GM23248 (cell line): ENCODE measurements around the gene COL23A1. TPM values are rescaled to one million over a fixed set of nuclear protein-coding genes. Genes with fewer than 3 reads are reported as not detected.

ENCODE experiments used
- DNase-seq: peaks from one replicate; pipeline ENCODE4 v3.0.0-alpha.2; 2015
- H2AFZ ChIP-seq: fragments of 200-600 bp; sonication (generic); 2 replicates; pipeline ENCODE4 v1.6.1; 2016; ENCODE audit warnings: antibody characterized with exemption
- H3F3A ChIP-seq: fragments of 200-600 bp; sonication (generic); 2 replicates; pipeline ENCODE4 v1.6.1; 2016; ENCODE audit warnings: mild to moderate bottlenecking, antibody characterized with exemption, mixed run types; ENCODE audit not compliant: insufficient read depth
- H3K27ac ChIP-seq: fragments of 200-600 bp; sonication (generic); 2 replicates; pipeline ENCODE4 v1.5.1; 2016; ENCODE audit warnings: mild to moderate bottlenecking
- H3K27me3 ChIP-seq: fragments of 200-600 bp; sonication (generic); replicated peaks from 2 replicates; pipeline ENCODE4 v1.6.1; 2016; ENCODE audit warnings: mild to moderate bottlenecking; ENCODE audit not compliant: insufficient read depth
- H3K36me3 ChIP-seq: fragments of 200-600 bp; sonication (generic); 2 replicates; pipeline ENCODE4 v1.6.1; 2016; ENCODE audit warnings: low read depth, mild to moderate bottlenecking
- H3K4me1 ChIP-seq: fragments of 200-600 bp; sonication (generic); 2 replicates; pipeline ENCODE4 v1.6.1; 2016; ENCODE audit warnings: mild to moderate bottlenecking; ENCODE audit not compliant: insufficient read depth
- H3K4me2 ChIP-seq: fragments of 200-600 bp; sonication (generic); one replicate; pipeline ENCODE4 v1.6.1; 2016; ENCODE audit warnings: mild to moderate bottlenecking; ENCODE audit not compliant: unreplicated experiment
- H3K4me3 ChIP-seq: fragments of 200-600 bp; sonication (generic); 2 replicates; pipeline ENCODE4 v1.5.1; 2016; ENCODE audit warnings: mild to moderate bottlenecking
- H3K79me2 ChIP-seq: fragments of 200-600 bp; sonication (generic); 2 replicates; pipeline ENCODE4 v1.6.1; 2016; ENCODE audit warnings: mild to moderate bottlenecking; ENCODE audit not compliant: insufficient read depth
- H3K9ac ChIP-seq: fragments of 200-600 bp; sonication (generic); 2 replicates; pipeline ENCODE4 v1.6.1; 2016; ENCODE audit warnings: mild to moderate bottlenecking
- H3K9me2 ChIP-seq: fragments of 200-600 bp; sonication (generic); 2 replicates; pipeline ENCODE4 v1.6.1; 2016; ENCODE audit warnings: mixed run types, mild to moderate bottlenecking, moderate library complexity; ENCODE audit not compliant: insufficient read depth
- H3K9me3 ChIP-seq: fragments of 200-600 bp; sonication (generic); one replicate; pipeline ENCODE4 v1.6.1; 2017; ENCODE audit warnings: low read depth
- H4K20me1 ChIP-seq: fragments of 200-600 bp; sonication (generic); 2 replicates; pipeline ENCODE4 v1.6.0; 2016; ENCODE audit not compliant: insufficient read depth
- EZH2 ChIP-seq: fragments of 200-600 bp; sonication (generic); IDR thresholded peaks from 2 replicates; pipeline ENCODE4 v1.6.1; 2018; ENCODE audit warnings: antibody characterized with exemption, mild to moderate bottlenecking; ENCODE audit not compliant: insufficient read depth, poor library complexity, severe bottlenecking
- EZH2phosphoT487 ChIP-seq: fragments of 200-600 bp; sonication (generic); IDR thresholded peaks from 2 replicates; pipeline ENCODE4 v1.6.1; 2018; ENCODE audit warnings: antibody characterized with exemption, moderate library complexity, mild to moderate bottlenecking, low read depth; ENCODE audit not compliant: insufficient read depth
- WGBS, 2 experiments: methylation state at CpG; one replicate each; pipeline ENCODE4 v1.1.6; 2015 to 2017; ENCODE audit warnings: low lambda C conversion rate in 2 of 2, low coverage in 1 of 2; ENCODE audit errors: missing lambda C conversion rate in 2 of 2; 5-methylcytosine and 5-hydroxymethylcytosine counted together
- in situ Hi-C: fragments of 300-500 bp; cut with MboI; formaldehyde crosslinking; loops from 2 replicates; pipeline ENCODE4 v1.15.0; 2020
- polyA plus RNA-seq: library from polyadenylated mRNA; unstranded; fragments of >200 nt; fragmentation: Nextera tagmentation; extraction: Ambion mirVana; gene quantifications from 2 replicates; pipeline ENCODE4 v1.2.1, GENCODE V29; 2016
- total RNA-seq: library from RNA; depleted of rRNA; stranded (reverse); fragments of >200 nt; shearing (Covaris generic); gene quantifications from 2 replicates; pipeline ENCODE4 v1.2.3, GENCODE V29; 2014

Gene COL23A1
- total and polyA plus RNA-seq, 2 experiments from 2014 or later = not detected

- WGBS, 2 experiments = 55 to 65% methylated on average over 4 of the region's 4 CpGs
- Histone ChIP-seq H3K9me3 (no peaks in the 10 kb centered on the region), H3K36me3 (no peaks in the 10 kb centered on the region), H3K4me1 (no peaks in the 10 kb centered on the region), H3K79me2 (no peaks in the 10 kb centered on the region), H3K4me2 (no peak overlapping the region), H3K9ac (no peak overlapping the region), H3F3A (no peaks in the 10 kb centered on the region), H3K27ac (no peak overlapping the region), H3K4me3 (no peak overlapping the region), H3K9me2 (no peaks in the 10 kb centered on the region), H2AFZ (no peak overlapping the region), H3K27me3 (no peaks in the 10 kb centered on the region), H4K20me1 (no peaks in the 10 kb centered on the region)
- in situ Hi-C loops = no loop called here
- DNase-seq = no peak
- TF ChIP-seq EZH2 = no peak
- no peak for TF ChIP-seq EZH2phosphoT487
Measured at GRCh38 chr5:178264044-178264443, 326.1 kb downstream of the COL23A1 start.

- in situ Hi-C loops = no loop called here
- Histone ChIP-seq H3K9me3 (no peaks in the 10 kb centered on the region), H3K4me3 (no peak overlapping the region), H2AFZ (no peak overlapping the region), H3K9me2 (no peaks in the 10 kb centered on the region), H3F3A (no peaks in the 10 kb centered on the region), H3K9ac (no peak overlapping the region), H3K79me2 (no peaks in the 10 kb centered on the region), H3K4me2 (no peak overlapping the region), H3K36me3 (no peaks in the 10 kb centered on the region), H4K20me1 (no peaks in the 10 kb centered on the region), H3K27me3 (no peaks in the 10 kb centered on the region), H3K27ac (no peak overlapping the region), H3K4me1 (no peaks in the 10 kb centered on the region)
- TF ChIP-seq EZH2 (no peak), EZH2phosphoT487 (no peak)
- 80 to 83% methylated on average over 19 of the region's 19 CpGs for WGBS, 2 experiments
- DNase-seq = no peak
Measured at GRCh38 chr5:178261666-178262600, 328.3 kb downstream of the COL23A1 start.

GRCh38 chr5:178259623-178260536 lies 330.3 kb downstream of the COL23A1 start:
- H3K27me3 ChIP-seq = no peaks in the 10 kb centered on the region
- H3K9me2 ChIP-seq = no peaks in the 10 kb centered on the region
- H3K27ac ChIP-seq = no peak overlapping the region
- no peak overlapping the region for H3K4me3 ChIP-seq
- H3F3A ChIP-seq = no peaks in the 10 kb centered on the region
- H3K4me1 ChIP-seq = no peaks in the 10 kb centered on the region
- H3K79me2 ChIP-seq = no peaks in the 10 kb centered on the region
- H3K9me3 ChIP-seq = no peaks in the 10 kb centered on the region
- no peaks in the 10 kb centered on the region for H4K20me1 ChIP-seq
- in situ Hi-C loops = no loop called here
- TF ChIP-seq EZH2phosphoT487 = no peak
- TF ChIP-seq EZH2 = no peak
- WGBS, 2 experiments = 66 to 67% methylated on average over 18 to 21 of the region's 21 CpGs
- H3K9ac ChIP-seq = no peak overlapping the region
- H3K4me2 ChIP-seq = no peak overlapping the region
- H2AFZ ChIP-seq = no peak overlapping the region
- no peaks in the 10 kb centered on the region for H3K36me3 ChIP-seq
- DNase-seq = no peak

- no peaks in the 10 kb centered on the region for H3K36me3 ChIP-seq
- 59% methylated on average over 4 of the region's 4 CpGs for WGBS, 2 experiments
- TF ChIP-seq EZH2 = no peak
- TF ChIP-seq EZH2phosphoT487 = no peak
- in situ Hi-C loops = no loop called here
- no peak overlapping the region for H3K4me2 ChIP-seq
- no peaks in the 10 kb centered on the region for H3K79me2 ChIP-seq
- no peaks in the 10 kb centered on the region for H4K20me1 ChIP-seq
- DNase-seq = no peak
- H3K27ac ChIP-seq = no peak overlapping the region
- H3K9ac ChIP-seq = no peak overlapping the region
- no peaks in the 10 kb centered on the region for H3K9me2 ChIP-seq
- no peaks in the 10 kb centered on the region for H3F3A ChIP-seq
- H3K4me1 ChIP-seq = no peaks in the 10 kb centered on the region
- no peak overlapping the region for H3K4me3 ChIP-seq
- H2AFZ ChIP-seq = no peak overlapping the region
- H3K9me3 ChIP-seq = no peaks in the 10 kb centered on the region
- H3K27me3 ChIP-seq = no peaks in the 10 kb centered on the region
Measured at GRCh38 chr5:178257650-178258049, 332.5 kb downstream of the COL23A1 start.
